K562 (cell line): ENCODE data around the gene COA5. TPM values are rescaled to one million over a fixed set of nuclear protein-coding genes. Genes with fewer than 3 reads are reported as not detected.

Experiments
- ATAC-seq: fragments of 200-7000 bp; cut with Tn5 transposase; 3 replicates; pipeline ENCODE4 v1.9.1; 2020; ENCODE audit warnings: moderate library complexity
- BruUV-seq: library from RNA; stranded (reverse); fragments of 400-500 nt; replicated peaks from 2 replicates; lab custom pipeline; 2021; lab: Mats Ljungman, UMichigan
- CTCF ChIA-PET: fragments of 300-600 bp; formaldehyde crosslinking; extraction: SDS; loops from one replicate; lab custom pipeline; 2021; ENCODE audit warnings: low intra/inter-chr PET ratio; lab: Yijun Ruan, JAX
- POLR2A ChIA-PET: fragments of 300-600, 350-650 bp; sonication (Branson Sonifier 250); formaldehyde crosslinking; extraction: SDS; loops from one replicate; lab custom pipeline; 2021; ENCODE audit warnings: antibody characterized with exemption, inconsistent platforms; lab: Yijun Ruan, JAX
- DNase-seq, 4 experiments: peaks; one replicate each; pipeline versions ENCODE4 v3.0.0 to v3.0.0-alpha.2; 2011 to 2018; ENCODE audit warnings: low spot score in 3 of 4, mixed read lengths in 3 of 4; ENCODE audit errors: extremely low read depth in 1 of 4
- FAIRE-seq: peaks from 2 replicates; lab custom pipeline; 2011; peaks lifted over from hg19 to GRCh38; lab: Jason Lieb, UNC
- H2AFZ ChIP-seq: 2 replicates; pipeline ENCODE4 v1.6.0; 2011; ENCODE audit warnings: low read depth, low read length, control low read depth, inconsistent platforms
- H3K27ac ChIP-seq: fragments of 200-600 bp; 3 replicates; pipeline ENCODE4 v1.8.0; 2011; ENCODE audit warnings: low read depth, mild to moderate bottlenecking, control low read depth, inconsistent platforms, low read length, moderate library complexity, mixed read lengths; ENCODE audit errors: extremely low read depth
- H3K27me3 ChIP-seq, 2 experiments: fragments of 300-600 bp in 1 of 2; 2 replicates in 1 of 2; 3 replicates in 1 of 2; pipeline versions ENCODE4 v1.6.0 to v1.8.0; 2011; ENCODE audit warnings: inconsistent platforms in 2 of 2, low read length in 2 of 2, mild to moderate bottlenecking in 1 of 2, mixed read lengths in 1 of 2, moderate library complexity in 1 of 2; ENCODE audit not compliant: control insufficient read depth in 2 of 2, insufficient read depth in 2 of 2
- H3K36me3 ChIP-seq: fragments of 300-600 bp; 3 replicates; pipeline ENCODE4 v1.8.0; 2011; ENCODE audit warnings: mild to moderate bottlenecking, low read length, inconsistent platforms; ENCODE audit not compliant: control insufficient read depth, insufficient read depth
- H3K4me1 ChIP-seq, 2 experiments: fragments of 200-600 bp in 1 of 2; replicated peaks in 1 of 2; 2 replicates in 1 of 2; 3 replicates in 1 of 2; pipeline versions ENCODE4 v1.5.1 to v1.8.0; 2011; ENCODE audit warnings: inconsistent platforms in 2 of 2, low read length in 2 of 2, mild to moderate bottlenecking in 1 of 2, mixed read lengths in 1 of 2, moderate library complexity in 1 of 2; ENCODE audit not compliant: control insufficient read depth in 2 of 2, insufficient read depth in 2 of 2
- H3K4me2 ChIP-seq: 2 replicates; pipeline ENCODE4 v1.6.1; 2011; ENCODE audit warnings: low read length, control low read depth, inconsistent platforms, mixed read lengths; ENCODE audit not compliant: insufficient read depth
- H3K4me3 ChIP-seq: fragments of 200-600 bp; sonication (generic), shearing (Covaris generic); 2 replicates; pipeline ENCODE4 v1.5.1; 2016; ENCODE audit warnings: control low read depth, inconsistent platforms
- H3K79me2 ChIP-seq: fragments of 200-600 bp; 3 replicates; pipeline ENCODE4 v1.8.0; 2011; ENCODE audit warnings: low read length, inconsistent platforms; ENCODE audit not compliant: control insufficient read depth, insufficient read depth
- H3K9ac ChIP-seq, 2 experiments: 2 replicates each; pipeline versions ENCODE4 v1.6.0 to v1.6.1; 2011; ENCODE audit warnings: low read depth in 2 of 2, low read length in 2 of 2, control low read depth in 1 of 2, inconsistent platforms in 1 of 2, mild to moderate bottlenecking in 1 of 2, mixed read lengths in 1 of 2; ENCODE audit not compliant: insufficient read depth in 1 of 2
- H3K9me1 ChIP-seq: one replicate; pipeline ENCODE4 v1.6.0; 2011; ENCODE audit warnings: inconsistent platforms, mild to moderate bottlenecking, low read length, moderate library complexity; ENCODE audit not compliant: control insufficient read depth, insufficient read depth
- H3K9me3 ChIP-seq: replicated peaks from 2 replicates; pipeline ENCODE4 v1.5.1; 2011; ENCODE audit warnings: low read depth, low read length, inconsistent platforms; ENCODE audit not compliant: control insufficient read depth, insufficient read depth
- H4K20me1 ChIP-seq: replicated peaks from 2 replicates; pipeline ENCODE4 v1.6.1; 2011; ENCODE audit warnings: low read length, inconsistent platforms, mixed read lengths; ENCODE audit not compliant: control insufficient read depth, insufficient read depth
- STAT6 ChIP-seq: sonication (generic); formaldehyde crosslinking; IDR thresholded peaks from 2 replicates; pipeline ENCODE4 v1.8.1; 2023; ENCODE audit warnings: mild to moderate bottlenecking, missing genetic modification reagents
- ZKSCAN1 ChIP-seq: fragments of 150-350 bp; IDR thresholded peaks from 2 replicates; pipeline ENCODE4 v1.6.1; 2016; ENCODE audit warnings: low read depth, low read length
- ZNF785 ChIP-seq: fragments of 250-450 bp; sonication (Bioruptor Pico); IDR thresholded peaks from 2 replicates; pipeline ENCODE4 v1.4.0; 2020; ENCODE audit warnings: mild to moderate bottlenecking
- WGBS: fragments of 100-300 bp; shearing (Covaris generic); methylation state at CpG from one replicate; pipeline ENCODE4 v1.1.6; 2016; ENCODE audit warnings: low coverage, mixed read lengths; ENCODE audit not compliant: insufficient coverage; ENCODE audit errors: missing lambda C conversion rate; 5-methylcytosine and 5-hydroxymethylcytosine counted together
- in situ Hi-C: fragments of 300-500 bp; cut with MboI; formaldehyde crosslinking; loops from 4 replicates; pipeline ENCODE4 v1.15.0; 2018; ENCODE audit warnings: inconsistent platforms, mixed read lengths
- intact Hi-C: fragments of 100-400 bp; cut with micrococcal nuclease; formaldehyde crosslinking; loops from 2 replicates; pipeline ENCODE4 v1.14.2; 2022
- polyA plus RNA-seq, 8 experiments: library from polyadenylated mRNA; depleted of rRNA in 4 of 8; stranded (reverse) in 5 of 8; unstranded in 3 of 8; fragments of >200 nt; fragmentation: Nextera tagmentation in 2 of 8; fragmentation: Illumina TruSeq in 1 of 8; extraction: Ambion mirVana in 2 of 8; extraction: Trizol in 1 of 8; gene quantifications; 2 replicates each; pipeline versions ENCODE4 v1.2.1 to v1.2.3, GENCODE V29; 2011 to 2014; ENCODE audit warnings: inconsistent platforms in 1 of 8, missing spikeins in 1 of 8
- total RNA-seq, 7 experiments: library from RNA; depleted of rRNA in 6 of 7; stranded (reverse); fragments of >200 nt in 6 of 7; fragmentation: Illumina TruSeq in 2 of 7; extraction: Trizol in 2 of 7; gene quantifications; 2 replicates each; pipeline versions ENCODE4 v1.2.1 to v1.2.3, GENCODE V29; 2011 to 2021; ENCODE audit warnings: low replicate concordance in 1 of 7
- TF ChIP-seq, protein P1 (sequence below): fragments of 450-650 bp; IDR thresholded peaks from 2 replicates; pipeline ENCODE4 v1.6.1; 2016; ENCODE audit warnings: antibody characterized with exemption
- TF ChIP-seq, protein P2 (sequence below): fragments of 200-600 bp; sonication (generic); IDR thresholded peaks from one replicate; pipeline ENCODE4 v1.6.1; 2012; ENCODE audit warnings: mild to moderate bottlenecking, low read depth, low read length, inconsistent platforms

Gene COA5
- total and polyA plus RNA-seq, 9 of the 15 experiments (the other 6 are each of a cell fraction or from before 2014, with no cell fraction given): 17.9 to 77.6 (median 33.4) TPM

DNA sequence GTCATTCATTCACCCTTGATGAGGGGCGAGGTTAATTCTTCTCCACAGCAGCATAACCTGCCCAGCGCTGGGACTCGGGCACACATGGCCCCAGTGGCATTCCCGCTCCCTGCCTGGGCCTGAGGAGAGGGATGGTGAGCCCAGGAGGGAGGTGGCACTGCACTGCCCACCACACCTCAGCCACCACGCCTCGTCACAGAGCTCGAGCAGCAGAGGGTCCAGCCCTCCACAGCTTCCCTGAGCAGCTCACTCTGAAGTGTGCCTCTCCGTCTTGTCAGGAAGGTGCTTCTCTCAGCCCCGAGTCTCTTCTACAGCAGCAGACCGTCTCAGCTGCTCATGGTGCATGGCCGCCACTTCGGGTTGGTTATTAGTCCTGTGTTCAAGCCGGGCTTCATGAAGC, 34.9 kb downstream of the COA5 start:
- DNase-seq: no peak
- no peak for ATAC-seq
- H2AFZ ChIP-seq: no peak overlapping the region
- H4K20me1 ChIP-seq: no peaks in the 10 kb centered on the region; the same call in 1 of the 2 replicates
- no peak for FAIRE-seq
- BruUV-seq: no TSS peak
- no peaks in the 10 kb centered on the region for H3K27me3 ChIP-seq
- H3K9ac ChIP-seq: no peak overlapping the region
- no peaks in the 10 kb centered on the region for H3K9me1 ChIP-seq
- POLR2A ChIA-PET: interaction anchor here (0.6 to 2.5 kb wide), 2 partner anchors 13 to 490 kb away, joined by 3 to 10 read pairs; no protein-coding TSS in a partner anchor
- no peak overlapping the region for H3K27ac ChIP-seq
- in situ Hi-C loops: no loop called here
- WGBS: 86% methylated on average over 13 of the region's 13 CpGs
- H3K79me2 ChIP-seq: no peaks in the 10 kb centered on the region
- H3K36me3 ChIP-seq: peaks cover 31% of the 10 kb centered on the region; the same call in 2 of the 3 replicates
- no peaks in the 10 kb centered on the region for H3K4me1 ChIP-seq
- CTCF ChIA-PET: no interaction called here
- no peaks in the 10 kb centered on the region for H3K9me3 ChIP-seq
- intact Hi-C loops: no loop called here
- no peak overlapping the region for H3K4me3 ChIP-seq
- TF ChIP-seq, protein P1, sequence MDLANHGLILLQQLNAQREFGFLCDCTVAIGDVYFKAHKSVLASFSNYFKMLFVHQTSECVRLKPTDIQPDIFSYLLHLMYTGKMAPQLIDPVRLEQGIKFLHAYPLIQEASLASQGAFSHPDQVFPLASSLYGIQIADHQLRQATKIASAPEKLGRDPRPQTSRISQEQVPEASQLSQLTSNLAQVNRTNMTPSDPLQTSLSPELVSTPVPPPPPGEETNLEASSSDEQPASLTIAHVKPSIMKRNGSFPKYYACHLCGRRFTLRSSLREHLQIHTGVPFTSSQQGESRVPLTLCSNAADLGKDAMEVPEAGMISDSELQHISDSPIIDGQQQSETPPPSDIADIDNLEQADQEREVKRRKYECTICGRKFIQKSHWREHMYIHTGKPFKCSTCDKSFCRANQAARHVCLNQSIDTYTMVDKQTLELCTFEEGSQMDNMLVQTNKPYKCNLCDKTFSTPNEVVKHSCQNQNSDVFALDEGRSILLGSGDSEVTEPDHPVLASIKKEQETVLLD: no peak
- TF ChIP-seq ZKSCAN1: no peak
- TF ChIP-seq ZNF785 (CRISPR knock-in tag): no peak
- TF ChIP-seq, protein P2, sequence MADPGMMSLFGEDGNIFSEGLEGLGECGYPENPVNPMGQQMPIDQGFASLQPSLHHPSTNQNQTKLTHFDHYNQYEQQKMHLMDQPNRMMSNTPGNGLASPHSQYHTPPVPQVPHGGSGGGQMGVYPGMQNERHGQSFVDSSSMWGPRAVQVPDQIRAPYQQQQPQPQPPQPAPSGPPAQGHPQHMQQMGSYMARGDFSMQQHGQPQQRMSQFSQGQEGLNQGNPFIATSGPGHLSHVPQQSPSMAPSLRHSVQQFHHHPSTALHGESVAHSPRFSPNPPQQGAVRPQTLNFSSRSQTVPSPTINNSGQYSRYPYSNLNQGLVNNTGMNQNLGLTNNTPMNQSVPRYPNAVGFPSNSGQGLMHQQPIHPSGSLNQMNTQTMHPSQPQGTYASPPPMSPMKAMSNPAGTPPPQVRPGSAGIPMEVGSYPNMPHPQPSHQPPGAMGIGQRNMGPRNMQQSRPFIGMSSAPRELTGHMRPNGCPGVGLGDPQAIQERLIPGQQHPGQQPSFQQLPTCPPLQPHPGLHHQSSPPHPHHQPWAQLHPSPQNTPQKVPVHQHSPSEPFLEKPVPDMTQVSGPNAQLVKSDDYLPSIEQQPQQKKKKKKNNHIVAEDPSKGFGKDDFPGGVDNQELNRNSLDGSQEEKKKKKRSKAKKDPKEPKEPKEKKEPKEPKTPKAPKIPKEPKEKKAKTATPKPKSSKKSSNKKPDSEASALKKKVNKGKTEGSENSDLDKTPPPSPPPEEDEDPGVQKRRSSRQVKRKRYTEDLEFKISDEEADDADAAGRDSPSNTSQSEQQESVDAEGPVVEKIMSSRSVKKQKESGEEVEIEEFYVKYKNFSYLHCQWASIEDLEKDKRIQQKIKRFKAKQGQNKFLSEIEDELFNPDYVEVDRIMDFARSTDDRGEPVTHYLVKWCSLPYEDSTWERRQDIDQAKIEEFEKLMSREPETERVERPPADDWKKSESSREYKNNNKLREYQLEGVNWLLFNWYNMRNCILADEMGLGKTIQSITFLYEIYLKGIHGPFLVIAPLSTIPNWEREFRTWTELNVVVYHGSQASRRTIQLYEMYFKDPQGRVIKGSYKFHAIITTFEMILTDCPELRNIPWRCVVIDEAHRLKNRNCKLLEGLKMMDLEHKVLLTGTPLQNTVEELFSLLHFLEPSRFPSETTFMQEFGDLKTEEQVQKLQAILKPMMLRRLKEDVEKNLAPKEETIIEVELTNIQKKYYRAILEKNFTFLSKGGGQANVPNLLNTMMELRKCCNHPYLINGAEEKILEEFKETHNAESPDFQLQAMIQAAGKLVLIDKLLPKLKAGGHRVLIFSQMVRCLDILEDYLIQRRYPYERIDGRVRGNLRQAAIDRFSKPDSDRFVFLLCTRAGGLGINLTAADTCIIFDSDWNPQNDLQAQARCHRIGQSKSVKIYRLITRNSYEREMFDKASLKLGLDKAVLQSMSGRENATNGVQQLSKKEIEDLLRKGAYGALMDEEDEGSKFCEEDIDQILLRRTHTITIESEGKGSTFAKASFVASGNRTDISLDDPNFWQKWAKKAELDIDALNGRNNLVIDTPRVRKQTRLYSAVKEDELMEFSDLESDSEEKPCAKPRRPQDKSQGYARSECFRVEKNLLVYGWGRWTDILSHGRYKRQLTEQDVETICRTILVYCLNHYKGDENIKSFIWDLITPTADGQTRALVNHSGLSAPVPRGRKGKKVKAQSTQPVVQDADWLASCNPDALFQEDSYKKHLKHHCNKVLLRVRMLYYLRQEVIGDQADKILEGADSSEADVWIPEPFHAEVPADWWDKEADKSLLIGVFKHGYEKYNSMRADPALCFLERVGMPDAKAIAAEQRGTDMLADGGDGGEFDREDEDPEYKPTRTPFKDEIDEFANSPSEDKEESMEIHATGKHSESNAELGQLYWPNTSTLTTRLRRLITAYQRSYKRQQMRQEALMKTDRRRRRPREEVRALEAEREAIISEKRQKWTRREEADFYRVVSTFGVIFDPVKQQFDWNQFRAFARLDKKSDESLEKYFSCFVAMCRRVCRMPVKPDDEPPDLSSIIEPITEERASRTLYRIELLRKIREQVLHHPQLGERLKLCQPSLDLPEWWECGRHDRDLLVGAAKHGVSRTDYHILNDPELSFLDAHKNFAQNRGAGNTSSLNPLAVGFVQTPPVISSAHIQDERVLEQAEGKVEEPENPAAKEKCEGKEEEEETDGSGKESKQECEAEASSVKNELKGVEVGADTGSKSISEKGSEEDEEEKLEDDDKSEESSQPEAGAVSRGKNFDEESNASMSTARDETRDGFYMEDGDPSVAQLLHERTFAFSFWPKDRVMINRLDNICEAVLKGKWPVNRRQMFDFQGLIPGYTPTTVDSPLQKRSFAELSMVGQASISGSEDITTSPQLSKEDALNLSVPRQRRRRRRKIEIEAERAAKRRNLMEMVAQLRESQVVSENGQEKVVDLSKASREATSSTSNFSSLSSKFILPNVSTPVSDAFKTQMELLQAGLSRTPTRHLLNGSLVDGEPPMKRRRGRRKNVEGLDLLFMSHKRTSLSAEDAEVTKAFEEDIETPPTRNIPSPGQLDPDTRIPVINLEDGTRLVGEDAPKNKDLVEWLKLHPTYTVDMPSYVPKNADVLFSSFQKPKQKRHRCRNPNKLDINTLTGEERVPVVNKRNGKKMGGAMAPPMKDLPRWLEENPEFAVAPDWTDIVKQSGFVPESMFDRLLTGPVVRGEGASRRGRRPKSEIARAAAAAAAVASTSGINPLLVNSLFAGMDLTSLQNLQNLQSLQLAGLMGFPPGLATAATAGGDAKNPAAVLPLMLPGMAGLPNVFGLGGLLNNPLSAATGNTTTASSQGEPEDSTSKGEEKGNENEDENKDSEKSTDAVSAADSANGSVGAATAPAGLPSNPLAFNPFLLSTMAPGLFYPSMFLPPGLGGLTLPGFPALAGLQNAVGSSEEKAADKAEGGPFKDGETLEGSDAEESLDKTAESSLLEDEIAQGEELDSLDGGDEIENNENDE: no peak
- no peak for TF ChIP-seq STAT6 (CRISPR knock-in tag)
- TF ChIP-seq, all 486 proteins: peak for 0
- no peak overlapping the region for H3K4me2 ChIP-seq
